SK-N-MC (cell line): ENCODE data around the gene PLD5.

Experiments used
- EZH2 ChIP-seq: fragments of 200-600 bp; sonication (generic); IDR thresholded peaks from one replicate; pipeline ENCODE4 v1.6.1; 2017; ENCODE audit warnings: antibody characterized with exemption
- FOXP2 ChIP-seq: optimal IDR thresholded peaks from 2 replicates; pipeline ENCODE3; 2011; ENCODE audit warnings: mild to moderate bottlenecking, moderate library complexity; ENCODE audit not compliant: insufficient read depth; ENCODE audit errors: extremely low read length, control extremely low read depth
- POLR2AphosphoS5 ChIP-seq: IDR thresholded peaks from 2 replicates; pipeline ENCODE4 v1.6.1; 2012; ENCODE audit warnings: mild to moderate bottlenecking, low read depth, low read length, borderline replicate concordance

DNA sequence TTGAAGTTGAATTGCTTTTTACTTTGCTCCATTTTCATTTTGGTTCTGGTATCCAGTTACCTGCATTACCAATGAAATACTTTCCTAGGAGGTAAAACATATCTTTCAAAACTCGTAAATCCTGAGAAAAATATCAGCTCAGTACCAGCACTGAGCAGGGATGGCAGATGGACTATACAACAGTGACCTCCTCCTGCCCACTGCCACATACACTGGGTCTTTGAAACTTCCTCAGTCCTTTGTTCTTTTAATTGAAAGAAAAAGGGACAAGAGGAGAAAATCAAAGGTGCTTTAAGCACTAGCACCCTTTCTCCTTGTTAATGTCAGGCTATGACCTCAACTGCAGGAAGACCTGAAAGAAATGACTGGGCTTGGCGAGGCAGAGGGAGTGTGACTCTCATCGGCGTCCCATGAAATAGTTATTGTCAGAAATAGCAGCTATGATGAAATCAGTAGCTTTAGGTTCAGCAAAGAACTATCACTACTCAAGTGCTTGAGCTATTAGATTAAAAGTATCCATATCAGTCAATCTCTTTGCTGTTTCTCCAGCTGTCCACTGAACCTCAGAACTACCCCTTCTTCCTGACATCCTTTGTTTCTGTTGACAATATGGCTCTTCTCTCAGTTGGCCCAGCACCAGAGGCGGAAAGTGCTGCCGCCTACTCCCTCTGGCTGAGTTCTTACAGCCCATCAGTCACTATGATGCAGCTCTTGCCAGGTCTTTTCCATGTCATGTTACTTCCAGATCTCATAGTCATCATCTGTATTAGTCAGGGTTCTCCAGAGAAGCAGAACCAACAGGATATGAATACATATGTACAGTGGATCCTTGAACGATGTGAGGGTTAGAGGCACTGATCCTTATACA lies 318.6 kb downstream of the PLD5 start:
- TF ChIP-seq EZH2 = no peak
- no peak for TF ChIP-seq POLR2AphosphoS5
- TF ChIP-seq FOXP2 = no peak
